ENCODE measurements around the gene SMG1.
"Not testable (repeated sequence)": the region's sequence is repeated elsewhere in the genome, so short reads cannot be mapped to it uniquely, and the experiment has no call there.

The SMG1 gene

GRCh38 chr16:18782697-18783429, 143.3 kb downstream of the SMG1 start:
- Mint-ChIP-seq H3K9me3 (no peaks in the 10 kb centered on the region), H3K27me3 (ENCODE audit: low read depth) (no peaks in the 10 kb centered on the region), H3K4me3 (no peak overlapping the region), H3K27ac (no peak overlapping the region), H3K4me1 (peaks cover 35% of the 10 kb centered on the region), H3K36me3 (ENCODE audit: low read depth) (peaks cover 44% of the 10 kb centered on the region)
- TF ChIP-seq CTCF (IDR thresholded peaks at IDR 0.05; ENCODE audit: unreplicated experiment in 3 of 3): no peak

- not testable (repeated sequence) for H3K27me3 Mint-ChIP-seq (ENCODE audit: low read depth); H3K4me3 Mint-ChIP-seq; H3K9me3 Mint-ChIP-seq; H3K27ac Mint-ChIP-seq
- Mint-ChIP-seq H3K4me1 (peaks cover 25% of the 10 kb centered on the region), H3K36me3 (ENCODE audit: low read depth) (peaks cover 35% of the 10 kb centered on the region)
Measured at GRCh38 chr16:18781232-18781631, 145.0 kb downstream of the SMG1 start.

- not testable (repeated sequence) for H3K9me3 Mint-ChIP-seq; H3K27me3 Mint-ChIP-seq (ENCODE audit: low read depth); H3K4me3 Mint-ChIP-seq; H3K27ac Mint-ChIP-seq
- Mint-ChIP-seq H3K36me3 (ENCODE audit: low read depth) (peaks cover 29% of the 10 kb centered on the region), H3K4me1 (peaks cover 19% of the 10 kb centered on the region)
Measured at GRCh38 chr16:18780460-18781026, 145.7 kb downstream of the SMG1 start.

- H3K36me3 Mint-ChIP-seq (ENCODE audit: low read depth); H3K9me3 Mint-ChIP-seq; H3K4me1 Mint-ChIP-seq; H3K27ac Mint-ChIP-seq; H3K4me3 Mint-ChIP-seq; H3K27me3 Mint-ChIP-seq (ENCODE audit: low read depth): not testable (repeated sequence)
Measured at GRCh38 chr16:18777664-18778063, 148.5 kb downstream of the SMG1 start.

- H3K9me3 Mint-ChIP-seq; H3K36me3 Mint-ChIP-seq (ENCODE audit: low read depth); H3K27me3 Mint-ChIP-seq (ENCODE audit: low read depth); H3K4me3 Mint-ChIP-seq; H3K27ac Mint-ChIP-seq; H3K4me1 Mint-ChIP-seq: not testable (repeated sequence)
Measured at GRCh38 chr16:18776334-18776733, 149.9 kb downstream of the SMG1 start.

GRCh38 chr16:18774651-18775050, 151.6 kb downstream of the SMG1 start:
- not testable (repeated sequence) for H3K4me3 Mint-ChIP-seq; H3K4me1 Mint-ChIP-seq; H3K9me3 Mint-ChIP-seq; H3K27ac Mint-ChIP-seq; H3K36me3 Mint-ChIP-seq (ENCODE audit: low read depth); H3K27me3 Mint-ChIP-seq (ENCODE audit: low read depth)

- not testable (repeated sequence) for H3K4me1 Mint-ChIP-seq; H3K27ac Mint-ChIP-seq; H3K9me3 Mint-ChIP-seq; H3K4me3 Mint-ChIP-seq; H3K36me3 Mint-ChIP-seq (ENCODE audit: low read depth); H3K27me3 Mint-ChIP-seq (ENCODE audit: low read depth)
Measured at GRCh38 chr16:18772171-18772570, 154.0 kb downstream of the SMG1 start.

GRCh38 chr16:18770336-18770962, 155.8 kb downstream of the SMG1 start:
- H3K36me3 Mint-ChIP-seq (ENCODE audit: low read depth); H3K4me1 Mint-ChIP-seq; H3K27ac Mint-ChIP-seq; H3K27me3 Mint-ChIP-seq (ENCODE audit: low read depth); H3K9me3 Mint-ChIP-seq; H3K4me3 Mint-ChIP-seq: not testable (repeated sequence)

- H3K36me3 Mint-ChIP-seq (ENCODE audit: low read depth); H3K9me3 Mint-ChIP-seq; H3K4me3 Mint-ChIP-seq: not testable (repeated sequence)
Measured at GRCh38 chr16:18767217-18767616, 159.0 kb downstream of the SMG1 start.

GRCh38 chr16:18762713-18763112, 163.5 kb downstream of the SMG1 start:
- not testable (repeated sequence) for H3K27ac Mint-ChIP-seq; H3K9me3 Mint-ChIP-seq; H3K4me1 Mint-ChIP-seq; H3K36me3 Mint-ChIP-seq (ENCODE audit: low read depth); H3K27me3 Mint-ChIP-seq (ENCODE audit: low read depth); H3K4me3 Mint-ChIP-seq

More at GRCh38 chr16:18767217-18767616, 159.0 kb downstream of the SMG1 start:
- H3K27me3 Mint-ChIP-seq (ENCODE audit: low read depth); H3K4me1 Mint-ChIP-seq; H3K27ac Mint-ChIP-seq: not testable (repeated sequence)
